H1 (cell line): ENCODE measurements around the gene DAAM1. TPM values are rescaled to one million over a fixed set of nuclear protein-coding genes. Genes with fewer than 3 reads are reported as not detected.

ENCODE experiments used
- CTCF ChIA-PET: fragments of 300-600 bp; sonication (Branson Sonifier 250); formaldehyde crosslinking; loops from one replicate; lab custom pipeline; 2021; ENCODE audit not compliant: partially characterized antibody; lab: Charles Lee
- POLR2A ChIA-PET: fragments of 300-600 bp; sonication (Branson Sonifier 250); formaldehyde crosslinking; loops from one replicate; lab custom pipeline; 2021; ENCODE audit warnings: inconsistent platforms; ENCODE audit not compliant: partially characterized antibody; lab: Charles Lee
- DNase-seq, 2 experiments: peaks; one replicate each; pipeline versions ENCODE4 v3.0.0 to v3.0.0-alpha.2; 2010 to 2022; ENCODE audit warnings: low spot score in 2 of 2, low read depth in 1 of 2, mixed read lengths in 1 of 2
- FAIRE-seq: peaks from 2 replicates; lab custom pipeline; 2011; peaks lifted over from hg19 to GRCh38; lab: Jason Lieb, UNC
- H2AFZ ChIP-seq: 2 replicates; pipeline ENCODE4 v1.8.1; 2012; ENCODE audit warnings: low read length, inconsistent platforms
- H2AK5ac ChIP-seq: 2 replicates; pipeline ENCODE4 v1.6.1; 2013; ENCODE audit warnings: low read depth, low read length
- H2BK120ac ChIP-seq: replicated peaks from 2 replicates; pipeline ENCODE3; 2013; ENCODE audit warnings: low read depth, low read length, inconsistent platforms
- H2BK12ac ChIP-seq: 2 replicates; pipeline ENCODE4 v1.6.1; 2013; ENCODE audit warnings: low read depth, low read length
- H2BK15ac ChIP-seq: 2 replicates; pipeline ENCODE4 v1.6.1; 2013; ENCODE audit warnings: low read length
- H2BK20ac ChIP-seq: 2 replicates; pipeline ENCODE4 v1.6.1; 2013; ENCODE audit warnings: low read length
- H2BK5ac ChIP-seq: 2 replicates; pipeline ENCODE4 v1.6.1; 2013; ENCODE audit warnings: low read depth, low read length
- H3K14ac ChIP-seq: 2 replicates; pipeline ENCODE4 v1.6.1; 2013; ENCODE audit warnings: inconsistent platforms; ENCODE audit not compliant: insufficient read length
- H3K18ac ChIP-seq: 2 replicates; pipeline ENCODE4 v1.6.1; 2013; ENCODE audit warnings: low read length; ENCODE audit errors: extremely low read depth
- H3K23ac ChIP-seq: 2 replicates; pipeline ENCODE4 v1.6.1; 2013; ENCODE audit warnings: inconsistent platforms; ENCODE audit not compliant: insufficient read length
- H3K23me2 ChIP-seq: 2 replicates; pipeline ENCODE4 v1.6.1; 2013; ENCODE audit warnings: low read depth, low read length
- H3K27ac ChIP-seq: 2 replicates; pipeline ENCODE4 v1.6.1; 2011; ENCODE audit warnings: low read depth, low read length, inconsistent platforms
- H3K27me3 ChIP-seq, 4 experiments: replicated peaks in 1 of 4; 1 replicate in 1 of 4; 2 replicates in 3 of 4; pipeline versions ENCODE4 v1.6.1 to v1.8.1; 2011 to 2013; ENCODE audit warnings: low read length in 3 of 4, mild to moderate bottlenecking in 3 of 4, inconsistent platforms in 2 of 4, mixed read lengths in 2 of 4, moderate library complexity in 1 of 4; ENCODE audit not compliant: control insufficient read depth in 3 of 4, insufficient read depth in 3 of 4; ENCODE audit errors: extremely low read depth in 1 of 4
- H3K36me3 ChIP-seq, 4 experiments: 2 replicates each; pipeline versions ENCODE4 v1.6.1 to v1.8.1; 2011 to 2013; ENCODE audit warnings: mild to moderate bottlenecking in 4 of 4, low read length in 3 of 4, moderate library complexity in 2 of 4, control low read depth in 1 of 4, inconsistent platforms in 1 of 4; ENCODE audit not compliant: insufficient read depth in 4 of 4, control insufficient read depth in 2 of 4
- H3K4ac ChIP-seq: replicated peaks from 2 replicates; pipeline ENCODE3; 2013; ENCODE audit warnings: low read length, low read depth, mixed read lengths, inconsistent platforms; ENCODE audit not compliant: insufficient read length
- H3K4me1 ChIP-seq, 4 experiments: replicated peaks in 1 of 4; 1 replicate in 1 of 4; 2 replicates in 3 of 4; pipeline versions ENCODE4 v1.6.1 to v1.8.1; 2011 to 2013; ENCODE audit warnings: low read length in 3 of 4, inconsistent platforms in 2 of 4, mixed read lengths in 1 of 4; ENCODE audit not compliant: insufficient read depth in 4 of 4, control insufficient read depth in 3 of 4
- H3K4me2 ChIP-seq, 2 experiments: 2 replicates each; pipeline versions ENCODE4 v1.6.1 to v1.8.1; 2011 to 2013; ENCODE audit warnings: low read depth in 2 of 2, low read length in 2 of 2, control low read depth in 1 of 2, inconsistent platforms in 1 of 2, mild to moderate bottlenecking in 1 of 2; ENCODE audit not compliant: insufficient read depth in 1 of 2
- H3K4me3 ChIP-seq, 4 experiments: fragments of 200-600, 300-600 bp in 1 of 4; sonication (generic), shearing (Covaris generic), sonication (Bioruptor Twin) in 1 of 4; 2 replicates each; pipeline versions ENCODE4 v1.5.1 to v1.8.1; 2011 to 2016; ENCODE audit warnings: low read length in 4 of 4, low read depth in 3 of 4, control low read depth in 2 of 4, inconsistent platforms in 2 of 4, mild to moderate bottlenecking in 2 of 4, mixed read lengths in 1 of 4, moderate library complexity in 1 of 4; ENCODE audit not compliant: insufficient read depth in 2 of 4; ENCODE audit errors: extremely low read depth in 1 of 4
- H3K56ac ChIP-seq: replicated peaks from 2 replicates; pipeline ENCODE3; 2013; ENCODE audit warnings: low read depth, mild to moderate bottlenecking, mixed read lengths, low read length, inconsistent platforms; ENCODE audit not compliant: insufficient read length
- H3K79me1 ChIP-seq: 2 replicates; pipeline ENCODE4 v1.6.1; 2013; ENCODE audit warnings: low read depth, low read length, control low read depth
- H3K79me2 ChIP-seq, 2 experiments: 2 replicates each; pipeline versions ENCODE4 v1.6.1 to v1.8.1; 2012 to 2013; ENCODE audit warnings: low read length in 2 of 2, mild to moderate bottlenecking in 2 of 2, inconsistent platforms in 1 of 2; ENCODE audit not compliant: insufficient read depth in 2 of 2, control insufficient read depth in 1 of 2
- H3K9ac ChIP-seq, 4 experiments: replicated peaks in 1 of 4; 1 replicate in 1 of 4; 2 replicates in 3 of 4; pipeline versions ENCODE4 v1.6.1 to v1.8.1; 2011 to 2013; ENCODE audit warnings: low read depth in 3 of 4, low read length in 3 of 4, control low read depth in 2 of 4, mild to moderate bottlenecking in 2 of 4, moderate library complexity in 2 of 4, inconsistent platforms in 1 of 4; ENCODE audit errors: extremely low read depth in 1 of 4
- H3K9me3 ChIP-seq, 2 experiments: 2 replicates each; pipeline versions ENCODE4 v1.6.1 to v1.8.1; 2012 to 2013; ENCODE audit warnings: mild to moderate bottlenecking in 2 of 2, moderate library complexity in 2 of 2, control low read depth in 1 of 2, inconsistent platforms in 1 of 2, low read depth in 1 of 2, low read length in 1 of 2, mixed read lengths in 1 of 2; ENCODE audit not compliant: insufficient read depth in 2 of 2
- H4K20me1 ChIP-seq, 2 experiments: replicated peaks in 1 of 2; 2 replicates each; pipeline versions ENCODE3 to v1.8.1; 2011 to 2013; ENCODE audit warnings: inconsistent platforms in 2 of 2, low read length in 2 of 2, mild to moderate bottlenecking in 1 of 2; ENCODE audit not compliant: insufficient read depth in 2 of 2, control insufficient read depth in 1 of 2
- H4K5ac ChIP-seq: 2 replicates; pipeline ENCODE4 v1.6.1; 2013; ENCODE audit warnings: low read length, low read depth, mixed read lengths, inconsistent platforms; ENCODE audit not compliant: insufficient read length
- H4K8ac ChIP-seq: 2 replicates; pipeline ENCODE4 v1.8.0; 2013; ENCODE audit warnings: mild to moderate bottlenecking, moderate library complexity, low read length, inconsistent platforms; ENCODE audit not compliant: insufficient read depth; ENCODE audit errors: extremely low read depth
- H4K91ac ChIP-seq: replicated peaks from 2 replicates; pipeline ENCODE3; 2013; ENCODE audit warnings: low read length, mixed read lengths, inconsistent platforms; ENCODE audit not compliant: insufficient read length
- ASH2L ChIP-seq: fragments of 200-600, 300-600 bp; sonication (generic); IDR thresholded peaks from one replicate; pipeline ENCODE4 v1.7.1; 2017; ENCODE audit warnings: low read length
- EZH2 ChIP-seq: fragments of 200-600 bp; sonication (generic); IDR thresholded peaks from 2 replicates; pipeline ENCODE4 v1.7.1; 2012; ENCODE audit warnings: low read depth, mild to moderate bottlenecking, moderate library complexity, low read length, inconsistent platforms; ENCODE audit not compliant: severe bottlenecking
- SAP30 ChIP-seq: fragments of 300-600 bp; sonication (generic); IDR thresholded peaks from 2 replicates; pipeline ENCODE4 v1.7.1; 2012; ENCODE audit warnings: low read length, moderate library complexity, mild to moderate bottlenecking, inconsistent platforms; ENCODE audit not compliant: insufficient read depth, insufficient replicate concordance
- TAF1 ChIP-seq: IDR thresholded peaks from 2 replicates; pipeline ENCODE4 v1.6.1; 2011; ENCODE audit warnings: mild to moderate bottlenecking, low read depth, low read length
- TBP ChIP-seq: IDR thresholded peaks from 2 replicates; pipeline ENCODE4 v1.6.1; 2011; ENCODE audit warnings: low read depth, low read length, improper control_type of control experiment
- WGBS, 2 experiments: shearing (Covaris generic) in 1 of 2; methylation state at CpG; one replicate each; pipeline versions ENCODE4 v1.1.6 to v1.1.7; 2013 to 2015; ENCODE audit warnings: low lambda C conversion rate in 2 of 2, mixed read lengths in 2 of 2, inconsistent platforms in 1 of 2, low coverage in 1 of 2, missing lambda C conversion rate in 1 of 2; ENCODE audit not compliant: insufficient replicate concordance in 2 of 2, insufficient coverage in 1 of 2, insufficient read length in 1 of 2; ENCODE audit errors: extremely low coverage in 1 of 2, missing lambda C conversion rate in 1 of 2; 5-methylcytosine and 5-hydroxymethylcytosine counted together
- polyA plus RNA-seq, 7 experiments: library from polyadenylated mRNA; depleted of rRNA in 3 of 7; stranded (reverse) in 5 of 7; unstranded in 2 of 7; fragments of >200 nt in 5 of 7; fragments of 200-250 nt in 2 of 7; gene quantifications; 1 replicate in 5 of 7; 2 replicates in 1 of 7; 4 replicates in 1 of 7; pipeline versions ENCODE4 v1.2.1 to v1.2.3, GENCODE V29; 2011 to 2013; ENCODE audit warnings: missing spikeins in 2 of 7, mixed read lengths in 2 of 7
- total RNA-seq: library from RNA; stranded (reverse); fragmentation: NEBNext Ultra II Directional; extraction: Animal tissue kit (Norgen Biotek cat#: 25700); gene quantifications from 2 replicates; pipeline ENCODE4 v1.2.1, GENCODE V29; 2021

Gene DAAM1
- total and polyA plus RNA-seq, 2 of the 8 experiments (the other 6 are each of a cell fraction or from before 2014, with no cell fraction given): 5.0 to 44.9 TPM

DNA sequence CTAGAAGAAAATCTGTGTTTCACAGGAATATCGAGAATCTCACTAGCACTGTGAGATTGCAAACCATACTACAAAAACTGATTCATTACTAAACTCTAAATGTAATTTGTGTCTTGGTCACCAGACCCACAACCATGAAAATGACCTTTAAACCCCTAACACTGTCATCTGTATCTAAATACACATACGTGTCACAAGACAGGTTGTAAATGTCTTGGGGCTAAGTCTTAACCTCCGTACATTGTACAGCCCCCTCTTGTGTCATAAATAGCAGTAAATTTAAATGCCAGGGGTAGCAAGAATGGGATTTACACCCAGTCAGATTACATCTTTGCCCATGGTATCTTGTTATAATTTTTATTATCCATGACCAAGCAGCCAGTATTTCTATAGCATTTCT lies 159.4 kb downstream of the DAAM1 start:
- no peak overlapping the region for H2BK15ac ChIP-seq
- no peak overlapping the region for H4K8ac ChIP-seq
- H3K79me1 ChIP-seq: no peaks in the 10 kb centered on the region
- no peak overlapping the region for H2BK20ac ChIP-seq
- no peak overlapping the region for H3K14ac ChIP-seq
- H3K4me2 ChIP-seq: no peak overlapping the region
- no peak overlapping the region for H3K9ac ChIP-seq
- H3K79me2 ChIP-seq: no peaks in the 10 kb centered on the region
- no peak overlapping the region for H2BK120ac ChIP-seq
- H3K27me3 ChIP-seq: no peaks in the 10 kb centered on the region
- H2AK5ac ChIP-seq: no peak overlapping the region
- H3K18ac ChIP-seq: no peak overlapping the region
- H3K23ac ChIP-seq: no peak overlapping the region
- peaks cover 0 to 8% (median 3%) of the 10 kb centered on the region in 4 experiments; a peak in 4 of 7 replicates for H3K4me1 ChIP-seq
- no peak for DNase-seq
- ChIA-PET POLR2A (no interaction called here), CTCF (no interaction called here)
- H3K56ac ChIP-seq: no peak overlapping the region
- H3K9me3 ChIP-seq: no peaks in the 10 kb centered on the region
- H3K27ac ChIP-seq: no peak overlapping the region
- H4K91ac ChIP-seq: no peak overlapping the region
- FAIRE-seq: no peak
- peaks cover 0 to 4% (median 3%) of the 10 kb centered on the region in 4 experiments; a peak in 4 of 8 replicates for H3K36me3 ChIP-seq
- H2AFZ ChIP-seq: no peak overlapping the region
- TF ChIP-seq TBP (no peak), SAP30 (no peak), EZH2 (no peak), ASH2L (no peak), TAF1 (no peak)
- no peak overlapping the region for H2BK5ac ChIP-seq
- H2BK12ac ChIP-seq: no peak overlapping the region
- H4K5ac ChIP-seq: no peak overlapping the region
- WGBS, 2 experiments: 88% methylated on average over 3 of the region's 3 CpGs; no CpG with 5 or more reads in 1 of the 2 experiments
- H4K20me1 ChIP-seq: peaks cover 0 to 2% of the 10 kb centered on the region in 2 experiments
- no peaks in the 10 kb centered on the region for H3K23me2 ChIP-seq
- H3K4me3 ChIP-seq: no peak overlapping the region
- H3K4ac ChIP-seq: no peak overlapping the region
